ENCODE results near the gene SORBS1. TPM values are rescaled to one million over a fixed set of nuclear protein-coding genes. Genes with fewer than 3 reads are reported as not detected.
A peak's percentile ranks its signal among the peaks of the same experiment; 100 is the strongest.
"Not testable (repeated sequence)": the region's sequence is repeated elsewhere in the genome, so short reads cannot be mapped to it uniquely, and the experiment has no call there.

The SORBS1 gene
- total RNA-seq, 4 donors from 2014 or later, result 120 to 1,051 (median 449) TPM

- DNase-seq (ENCODE audit: low spot score), result no peak
- TF ChIP-seq, protein P1, sequence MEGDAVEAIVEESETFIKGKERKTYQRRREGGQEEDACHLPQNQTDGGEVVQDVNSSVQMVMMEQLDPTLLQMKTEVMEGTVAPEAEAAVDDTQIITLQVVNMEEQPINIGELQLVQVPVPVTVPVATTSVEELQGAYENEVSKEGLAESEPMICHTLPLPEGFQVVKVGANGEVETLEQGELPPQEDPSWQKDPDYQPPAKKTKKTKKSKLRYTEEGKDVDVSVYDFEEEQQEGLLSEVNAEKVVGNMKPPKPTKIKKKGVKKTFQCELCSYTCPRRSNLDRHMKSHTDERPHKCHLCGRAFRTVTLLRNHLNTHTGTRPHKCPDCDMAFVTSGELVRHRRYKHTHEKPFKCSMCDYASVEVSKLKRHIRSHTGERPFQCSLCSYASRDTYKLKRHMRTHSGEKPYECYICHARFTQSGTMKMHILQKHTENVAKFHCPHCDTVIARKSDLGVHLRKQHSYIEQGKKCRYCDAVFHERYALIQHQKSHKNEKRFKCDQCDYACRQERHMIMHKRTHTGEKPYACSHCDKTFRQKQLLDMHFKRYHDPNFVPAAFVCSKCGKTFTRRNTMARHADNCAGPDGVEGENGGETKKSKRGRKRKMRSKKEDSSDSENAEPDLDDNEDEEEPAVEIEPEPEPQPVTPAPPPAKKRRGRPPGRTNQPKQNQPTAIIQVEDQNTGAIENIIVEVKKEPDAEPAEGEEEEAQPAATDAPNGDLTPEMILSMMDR (IDR thresholded peaks at IDR 0.05), result no peak
- peak; percentile 49 for ATAC-seq (ENCODE audit: low FRiP score)
These were observed 210.8 kb downstream of the SORBS1 start for GRCh38 chr10:95350219-95350829.

DNA sequence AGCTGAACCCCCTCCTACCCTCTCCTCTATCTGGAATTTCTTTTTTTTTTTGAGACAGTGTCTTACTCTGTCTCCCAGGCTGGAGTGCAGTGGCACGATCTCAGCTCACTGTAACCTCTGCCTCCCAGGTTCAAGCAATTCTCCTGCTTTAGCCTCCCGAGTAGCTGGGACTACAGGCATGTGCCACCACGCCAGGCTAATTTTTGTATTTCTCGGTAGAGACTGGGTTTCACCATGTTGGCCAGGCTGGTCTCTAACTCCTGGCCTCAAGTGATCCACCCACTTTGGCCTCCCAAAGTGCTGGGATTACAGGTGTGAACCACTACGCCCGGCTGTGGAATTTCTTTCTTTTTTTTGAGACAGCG is 213.8 kb downstream of the SORBS1 start:
- ATAC-seq (ENCODE audit: low FRiP score); DNase-seq (ENCODE audit: low spot score): not testable (repeated sequence)

DNA sequence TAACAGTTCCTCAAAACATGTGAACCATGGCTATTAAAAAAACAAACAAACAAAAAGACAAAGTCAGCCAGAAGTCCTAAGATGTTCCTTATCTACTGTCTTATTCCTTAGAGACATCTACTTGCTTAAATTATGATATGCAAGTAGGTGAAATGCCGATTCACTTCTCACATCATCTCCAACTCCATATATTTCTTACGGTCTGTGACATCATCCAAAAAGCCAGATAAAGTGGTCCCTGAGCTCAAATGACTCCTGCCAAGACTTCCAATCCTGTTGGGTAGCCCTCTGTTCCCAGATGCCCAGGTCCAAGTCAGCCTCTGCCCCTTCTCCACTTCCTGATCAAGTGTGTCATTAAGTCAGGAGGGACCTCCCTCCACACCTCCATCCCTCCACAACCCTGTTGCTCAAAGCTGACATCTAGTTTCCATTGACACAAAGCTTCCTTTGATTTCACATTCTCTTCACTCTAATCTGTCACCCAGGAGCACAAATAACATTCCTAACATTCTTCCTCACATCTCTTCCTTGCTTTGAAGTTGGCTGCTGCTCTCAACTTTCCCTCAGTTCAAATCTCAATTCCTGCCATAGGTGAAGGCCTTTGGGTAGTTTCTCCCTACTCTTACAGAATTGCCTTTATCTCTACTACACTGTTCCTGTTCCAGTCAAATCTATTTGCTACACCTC is 214.3 kb downstream of the SORBS1 start:
- TF ChIP-seq, protein P1 (IDR thresholded peaks at IDR 0.05), result no peak
- no peak for ATAC-seq (ENCODE audit: low FRiP score)
- DNase-seq (ENCODE audit: low spot score), result no peak

DNA sequence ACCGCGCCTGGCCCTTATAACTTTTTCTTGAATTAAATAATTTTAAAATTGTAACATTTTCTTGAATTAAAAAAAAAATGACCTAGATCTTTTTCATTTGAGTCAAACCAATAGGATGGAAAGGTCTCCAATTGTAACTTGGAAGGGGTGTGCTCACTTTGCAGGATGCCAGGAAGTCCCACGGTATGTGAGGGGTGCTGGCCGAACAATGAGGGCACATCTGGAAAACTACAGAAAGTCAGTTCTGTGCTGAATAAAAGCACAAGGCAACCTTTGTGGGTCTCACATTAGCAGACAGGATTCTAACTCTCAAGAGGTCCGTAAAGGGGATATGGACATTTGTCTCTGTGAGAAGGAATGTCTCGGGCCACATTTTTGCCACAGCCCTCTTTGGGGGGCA is 217.6 kb downstream of the SORBS1 start:
- ATAC-seq (ENCODE audit: low FRiP score), result no peak
- TF ChIP-seq, protein P1 (IDR thresholded peaks at IDR 0.05), result no peak
- no peak for DNase-seq (ENCODE audit: low spot score)

GRCh38 chr10:95341716-95342130 is 219.4 kb downstream of the SORBS1 start:
- no peak for DNase-seq (ENCODE audit: low spot score)
- TF ChIP-seq, protein P1 (IDR thresholded peaks at IDR 0.05), result no peak
- no peak for ATAC-seq (ENCODE audit: low FRiP score)

GRCh38 chr10:95339863-95340262 is 221.3 kb downstream of the SORBS1 start:
- DNase-seq (ENCODE audit: low spot score) (no peak), ATAC-seq (ENCODE audit: low FRiP score) (no peak)
- TF ChIP-seq, protein P1 (IDR thresholded peaks at IDR 0.05), result no peak

DNA sequence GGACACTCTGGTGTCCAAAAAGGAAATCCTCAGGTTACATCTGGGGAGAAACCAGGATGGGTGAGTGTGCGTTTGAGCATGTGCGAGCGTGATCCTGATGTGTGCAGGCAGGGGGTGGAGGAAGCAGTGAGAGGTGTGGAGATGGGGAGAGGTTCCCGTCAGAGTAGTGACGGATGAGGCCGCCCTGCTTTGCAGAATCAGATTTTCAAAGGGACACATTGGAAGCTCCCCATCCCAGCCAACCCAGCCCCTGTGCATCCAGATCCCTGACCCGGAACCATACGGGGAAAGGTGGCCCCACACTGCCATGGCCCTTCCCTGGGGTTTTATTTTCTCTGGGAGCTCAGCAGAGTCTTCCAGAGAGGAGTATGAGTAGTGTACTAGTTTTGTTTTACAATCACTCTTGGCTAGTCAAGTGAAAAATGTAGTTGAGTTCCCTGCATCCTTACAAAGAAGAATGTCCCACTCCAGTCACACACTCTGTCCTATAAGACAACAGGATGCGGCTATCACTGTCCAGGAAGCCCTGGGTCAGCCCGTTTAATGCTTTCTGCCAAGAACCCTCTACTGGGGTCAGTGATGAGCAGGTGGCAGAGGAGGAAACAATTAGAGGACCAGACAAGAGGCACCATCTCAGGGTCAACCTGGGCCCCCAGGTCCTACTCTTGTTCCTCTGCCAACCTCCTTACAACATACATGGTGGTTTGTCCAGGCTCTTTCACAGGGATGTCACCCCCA is 223.6 kb downstream of the SORBS1 start:
- TF ChIP-seq, protein P1 (IDR thresholded peaks at IDR 0.05), result no peak
- ATAC-seq (ENCODE audit: low FRiP score), result no peak

More for the DNA sequence above, 223.6 kb downstream of the SORBS1 start:
- no peak for DNase-seq (ENCODE audit: low spot score)

All from omental fat pad (tissue), 4 donors.